Muscle of arm (tissue), 14 donors: ENCODE data around the gene LBHD1. TPM values are rescaled to one million over a fixed set of nuclear protein-coding genes. Genes with fewer than 3 reads are reported as not detected.
"Not testable (repeated sequence)": the region's sequence is repeated elsewhere in the genome, so short reads cannot be mapped to it uniquely, and the experiment has no call there.

Experiments
- DNase-seq: peaks from one replicate; pipeline ENCODE4 v3.0.0-alpha.2; 2013
- long read RNA-seq, 11 donors: transcript quantifications; one replicate each; lab custom pipeline, GENCODE V29; 2026
- polyA plus RNA-seq, 12 donors: library from polyadenylated mRNA; unstranded; fragments of 120-200 nt; gene quantifications; one replicate each; pipeline ENCODE4 v1.2.1, GENCODE V29; 2013; ENCODE audit not compliant: insufficient read length in 12 of 12

The LBHD1 gene
- 1 to 10 TPM in 11 of 12 donors, not detected in 1; 3.3 to 9.5 (median 6.4) TPM for polyA plus RNA-seq
- long read RNA-seq, donor 1, partial matches to known transcripts = 0 of 1 reads
- long read RNA-seq, donor 1, other reads (novel, unspliced or antisense) = 0 of 1 reads
- long read RNA-seq, donor 2, partial matches to known transcripts = 0 of 1 reads
- long read RNA-seq, donor 2, other reads (novel, unspliced or antisense) = 0 of 1 reads
- long read RNA-seq, donor 3 = 0 reads
- long read RNA-seq, donor 4, partial matches to known transcripts = 0 of 21 reads
- long read RNA-seq, donor 4, other reads (novel, unspliced or antisense) = 21 of 21 reads
- long read RNA-seq, donor 5 = 0 reads
- long read RNA-seq, donor 6, partial matches to known transcripts = 0 of 1 reads
- long read RNA-seq, donor 6, other reads (novel, unspliced or antisense) = 0 of 1 reads
- long read RNA-seq, donor 7 = 0 reads
- long read RNA-seq, donor 8, partial matches to known transcripts = 0 of 2 reads
- long read RNA-seq, donor 8, other reads (novel, unspliced or antisense) = 0 of 2 reads
- long read RNA-seq, donor 9, partial matches to known transcripts = 61 of 61 reads
- long read RNA-seq, donor 9, other reads (novel, unspliced or antisense) = 0 of 61 reads
- long read RNA-seq, donor 10, partial matches to known transcripts = 0 of 1 reads
- long read RNA-seq, donor 10, other reads (novel, unspliced or antisense) = 0 of 1 reads
- long read RNA-seq, donor 11 = 0 reads

DNA sequence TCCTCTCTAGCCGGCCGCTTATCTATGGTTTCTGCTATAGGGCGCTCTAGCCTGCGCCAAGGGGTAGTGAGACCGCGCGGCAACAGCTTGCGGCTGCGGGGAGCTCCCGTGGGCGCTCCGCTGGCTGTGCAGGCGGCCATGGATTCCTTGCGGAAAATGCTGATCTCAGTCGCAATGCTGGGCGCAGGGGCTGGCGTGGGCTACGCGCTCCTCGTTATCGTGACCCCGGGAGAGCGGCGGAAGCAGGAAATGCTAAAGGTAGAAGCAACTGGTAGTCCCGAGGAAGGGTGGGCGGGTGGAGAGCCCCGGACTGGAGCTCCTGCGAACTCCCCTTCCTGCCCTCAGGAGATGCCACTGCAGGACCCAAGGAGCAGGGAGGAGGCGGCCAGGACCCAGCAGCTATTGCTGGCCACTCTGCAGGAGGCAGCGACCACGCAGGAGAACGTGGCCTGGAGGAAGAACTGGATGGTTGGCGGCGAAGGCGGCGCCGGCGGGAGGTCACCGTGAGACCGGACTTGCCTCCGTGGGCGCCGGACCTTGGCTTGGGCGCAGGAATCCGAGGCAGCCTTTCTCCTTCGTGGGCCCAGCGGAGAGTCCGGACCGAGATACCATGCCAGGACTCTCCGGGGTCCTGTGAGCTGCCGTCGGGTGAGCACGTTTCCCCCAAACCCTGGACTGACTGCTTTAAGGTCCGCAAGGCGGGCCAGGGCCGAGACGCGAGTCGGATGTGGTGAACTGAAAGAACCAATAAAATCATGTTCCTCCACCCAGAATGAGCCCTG lies at the start of gene LBHD1, which contains the start of gene UQCC3:
LBHD1 (minus strand) TSS at position 660 of the 782 bp plus-strand sequence. CDS start 2,236 bp downstream, outside the sequence.
UQCC3 (plus strand) TSS at position 66 of the 782 bp plus-strand sequence; CDS start at position 139, 73 bp downstream.
- peak; percentile 85 for DNase-seq

DNA sequence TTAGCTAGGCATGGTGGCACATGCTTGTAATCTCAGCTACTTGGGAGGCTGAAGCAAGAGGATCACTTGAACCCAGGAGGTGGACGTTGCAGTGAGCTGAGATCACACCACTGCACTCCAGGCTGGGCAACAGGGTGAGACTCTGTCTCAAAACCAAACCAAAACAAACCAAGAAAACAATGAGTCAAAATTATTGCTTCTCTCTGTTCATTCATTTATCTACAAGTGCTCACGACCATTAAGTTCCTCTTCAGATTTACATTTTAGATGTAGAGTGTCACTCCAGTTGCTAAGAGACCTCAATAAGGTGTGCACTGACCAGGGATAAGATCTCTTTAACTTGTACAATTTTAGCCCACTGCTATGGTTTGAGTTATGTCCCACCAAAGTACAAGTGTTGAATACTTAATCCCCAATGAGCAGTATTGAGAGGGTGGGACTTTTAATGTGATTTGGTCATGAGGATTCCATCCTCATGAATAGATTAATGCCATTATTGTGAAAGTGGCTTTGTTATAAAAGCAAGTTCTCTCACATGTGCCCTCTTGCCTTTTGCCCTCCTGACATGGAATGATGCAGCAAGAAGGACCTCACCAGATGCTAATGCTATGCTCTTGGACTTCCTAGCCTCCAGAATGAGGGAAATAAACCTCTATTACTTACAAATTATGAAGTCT lies 47.4 kb upstream of the LBHD1 start:
- no peak for DNase-seq

- no peak for DNase-seq
These were observed 44.7 kb upstream of the LBHD1 start for GRCh38 chr11:62716816-62717215.

- no peak for DNase-seq
These were observed 44.1 kb upstream of the LBHD1 start for GRCh38 chr11:62716206-62716605.

DNA sequence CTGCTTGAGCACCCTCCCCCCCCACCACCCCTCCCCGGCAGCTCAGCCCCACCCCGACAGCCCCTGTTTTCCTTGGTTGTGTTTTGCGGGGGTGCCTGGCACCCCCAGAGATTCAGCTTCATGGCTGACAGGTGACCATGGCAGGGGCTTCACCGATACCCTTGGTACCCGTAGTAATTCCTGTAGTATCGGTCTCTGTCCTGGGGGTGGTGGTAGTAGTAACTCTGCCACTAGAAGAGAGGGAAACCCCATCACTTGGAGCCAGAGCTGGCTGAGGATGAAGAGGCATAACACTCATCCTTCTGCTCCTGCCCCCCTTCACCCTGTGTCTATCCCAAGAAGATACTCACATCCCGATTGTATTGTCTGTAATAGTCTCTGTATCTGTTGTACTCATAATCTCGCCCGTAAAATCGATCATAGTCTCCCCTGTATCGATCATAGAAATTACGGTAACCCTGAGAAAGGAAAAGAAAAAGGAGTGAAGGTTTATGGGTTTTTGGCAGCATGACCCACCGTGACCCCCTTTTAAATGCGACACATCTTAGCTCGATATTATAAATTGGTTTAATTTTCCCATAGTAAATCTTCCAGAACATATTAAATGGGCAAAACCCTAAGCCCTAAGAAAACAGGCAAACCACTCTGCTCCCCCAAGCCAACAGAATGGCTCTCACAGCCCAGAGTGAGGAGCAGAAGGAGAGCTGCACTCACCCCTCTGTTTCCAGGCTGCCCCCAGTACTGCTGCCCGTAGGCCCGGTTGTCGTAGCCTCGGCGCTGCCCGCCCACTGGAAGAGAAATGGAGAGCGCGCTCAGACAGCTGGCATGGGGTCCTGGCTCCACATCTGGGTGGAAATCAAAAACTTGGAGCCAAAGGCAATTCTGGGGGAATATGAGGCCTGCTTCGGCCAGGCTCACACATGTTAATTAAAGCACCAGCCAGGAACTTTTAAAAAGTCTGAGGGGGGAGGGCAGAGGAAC lies 43.4 kb upstream of the LBHD1 start:
- DNase-seq = no peak

- no peak for DNase-seq
These were observed 41.3 kb upstream of the LBHD1 start for GRCh38 chr11:62713343-62713742.

- DNase-seq = no peak
These were observed 40.8 kb upstream of the LBHD1 start for GRCh38 chr11:62712861-62713260.

DNA sequence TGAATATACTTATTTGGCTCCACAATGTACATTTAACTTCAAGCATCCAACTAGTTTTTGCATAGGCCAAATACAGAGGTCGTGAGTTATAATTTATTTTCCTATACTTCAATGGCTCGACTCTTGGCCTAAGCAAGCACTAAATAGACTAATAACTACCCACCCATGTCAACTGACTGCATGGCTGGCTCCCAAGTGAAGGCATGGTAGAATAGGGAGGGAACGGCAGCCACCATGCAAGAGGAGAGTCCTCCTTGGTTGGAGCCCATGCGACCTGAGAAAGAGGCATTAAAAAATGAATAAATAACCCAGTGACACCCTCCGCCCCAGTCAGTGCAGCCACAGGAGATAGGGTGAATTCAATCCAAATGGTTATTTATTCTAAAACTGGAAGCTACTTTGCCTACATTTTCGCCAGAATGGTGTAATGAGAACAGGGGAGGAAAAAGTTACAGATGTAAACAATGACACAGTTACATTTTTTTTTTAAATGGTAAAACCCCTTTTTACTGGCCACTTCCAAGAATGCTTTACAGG lies 40.3 kb upstream of the LBHD1 start:
- DNase-seq = no peak

DNA sequence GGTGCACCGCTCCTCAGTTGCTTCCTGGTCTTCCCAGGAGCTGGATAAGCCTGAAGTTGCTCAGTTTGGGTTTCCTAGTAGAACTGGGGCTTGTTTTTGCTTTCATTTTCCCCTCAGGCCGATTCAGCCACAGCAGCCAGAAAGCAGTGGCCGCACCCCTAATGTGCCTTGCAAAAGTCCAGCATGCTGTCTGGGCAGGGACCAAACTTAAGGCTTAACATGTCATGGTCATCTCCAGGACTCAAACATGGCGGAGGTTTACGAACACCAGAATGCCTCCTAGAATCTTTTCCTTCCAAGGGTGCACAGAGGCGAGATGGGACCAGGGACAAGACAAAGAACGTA lies 37.9 kb upstream of the LBHD1 start:
- no peak for DNase-seq

DNA sequence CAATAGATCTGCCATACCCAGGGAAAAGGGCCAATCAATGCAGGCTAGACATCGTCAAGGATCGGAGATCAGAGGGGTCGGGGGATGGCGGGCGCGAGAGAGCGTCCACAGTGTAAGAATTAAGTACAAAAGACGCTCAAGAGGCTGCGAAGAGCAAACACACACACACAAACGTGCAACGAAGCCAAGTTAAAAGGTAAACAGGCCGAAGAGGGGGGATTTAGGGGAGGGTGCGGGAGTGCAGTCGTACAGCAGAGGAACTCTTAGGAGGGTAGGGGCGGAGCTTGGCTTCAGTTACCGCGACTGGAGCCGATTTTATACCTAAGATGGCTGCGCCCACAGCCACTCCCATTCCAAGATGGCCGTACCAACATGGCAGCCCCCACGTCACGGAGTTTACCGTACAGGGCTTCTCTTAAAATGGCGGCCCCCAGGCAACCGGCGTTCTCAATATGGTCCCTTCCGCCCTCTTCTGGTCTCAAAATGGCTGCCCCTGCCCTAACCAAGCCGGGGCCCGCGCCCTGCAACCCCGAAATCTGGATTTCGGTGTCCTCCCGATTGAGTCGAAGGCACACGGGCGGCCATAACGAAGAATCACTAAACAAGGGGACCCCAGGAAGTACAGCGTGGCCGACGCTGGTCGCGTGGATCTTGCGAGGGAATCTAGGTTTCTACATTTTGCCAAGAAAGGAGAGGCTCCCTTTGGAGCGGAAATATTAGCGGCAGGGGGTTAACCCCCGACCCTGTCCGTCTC lies 37.4 kb upstream of the LBHD1 start:
- peak; percentile 99 for DNase-seq

DNA sequence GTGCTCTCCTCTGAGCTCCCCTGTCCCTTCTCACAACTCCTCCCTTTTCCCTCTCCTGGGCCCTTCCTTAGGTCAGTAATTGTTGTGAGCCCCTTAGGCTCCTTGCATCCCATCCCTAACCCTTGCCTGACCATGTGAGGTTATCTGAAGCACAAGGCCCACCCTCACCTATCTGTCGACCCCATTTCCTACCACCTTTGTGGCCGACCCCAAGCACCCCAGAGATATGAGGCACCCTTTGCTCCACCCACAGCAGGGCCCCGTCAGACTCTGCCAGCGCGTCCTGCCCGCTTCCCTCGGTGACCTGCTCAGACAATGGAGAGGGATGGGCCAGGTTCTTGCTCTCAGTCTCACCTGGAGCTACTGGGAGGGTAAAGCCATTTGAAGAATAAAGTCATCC lies 36.7 kb upstream of the LBHD1 start:
- no peak for DNase-seq

GRCh38 chr11:62708392-62708791 lies 36.3 kb upstream of the LBHD1 start:
- DNase-seq = no peak

GRCh38 chr11:62707277-62707861 lies 35.3 kb upstream of the LBHD1 start, which contains the start of the genes BSCL2 and GNG3:
Gene BSCL2 (minus strand): TSS chr11:62707424. CDS start chr11:62707195, 229 bp downstream.
Gene GNG3 (plus strand): TSS chr11:62707676. CDS start chr11:62708296, 620 bp downstream.
- DNase-seq = no peak

- DNase-seq = no peak
These were observed 34.8 kb upstream of the LBHD1 start for GRCh38 chr11:62706850-62707247.

DNA sequence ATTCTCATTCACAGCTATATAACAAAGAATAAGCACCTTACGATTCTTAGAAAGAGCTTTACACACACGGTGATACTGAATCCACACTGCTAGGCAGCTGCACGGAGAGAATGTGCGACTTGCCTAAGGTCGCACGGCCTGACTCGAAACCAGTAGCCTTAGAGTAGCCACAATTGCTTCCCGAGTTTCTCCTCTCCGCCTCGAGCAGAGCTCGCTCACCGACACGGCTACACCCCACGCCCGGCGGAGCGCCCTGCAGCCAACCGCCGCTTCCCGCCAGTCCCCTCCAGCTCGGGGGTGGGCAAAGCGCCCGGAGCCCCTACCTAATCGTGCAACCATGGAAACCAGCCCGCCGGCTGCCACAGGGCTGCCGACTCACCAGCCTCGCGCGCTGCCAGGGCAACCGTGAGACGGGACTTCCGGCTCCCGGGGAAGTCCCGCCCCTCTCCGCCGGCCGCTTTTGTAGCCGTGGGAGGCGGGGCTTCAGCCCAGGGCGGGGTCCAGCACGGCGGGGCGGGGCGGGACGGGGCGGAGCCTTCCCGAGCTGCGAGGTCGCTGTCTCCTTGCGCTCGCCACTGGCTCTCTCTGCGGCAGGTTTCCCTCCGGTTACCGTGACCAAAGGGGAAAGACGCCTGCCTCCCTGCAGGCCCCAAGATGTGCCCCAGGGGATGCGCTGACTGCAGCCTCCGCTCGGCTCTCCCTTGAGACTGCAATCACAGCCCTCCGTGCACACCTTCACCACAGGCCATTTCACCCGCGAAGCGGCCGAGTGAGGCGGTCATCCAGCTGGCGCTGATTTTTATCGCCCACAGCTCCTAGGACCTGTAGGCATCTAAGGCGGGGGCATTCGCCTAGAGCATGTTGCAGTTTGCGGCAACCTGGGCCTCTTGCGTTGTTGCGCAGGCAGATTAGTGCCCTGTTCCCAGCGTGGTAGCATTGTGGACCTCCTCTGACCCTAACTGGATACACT lies 34.1 kb upstream of the LBHD1 start:
- peak; percentile 90 for DNase-seq

DNA sequence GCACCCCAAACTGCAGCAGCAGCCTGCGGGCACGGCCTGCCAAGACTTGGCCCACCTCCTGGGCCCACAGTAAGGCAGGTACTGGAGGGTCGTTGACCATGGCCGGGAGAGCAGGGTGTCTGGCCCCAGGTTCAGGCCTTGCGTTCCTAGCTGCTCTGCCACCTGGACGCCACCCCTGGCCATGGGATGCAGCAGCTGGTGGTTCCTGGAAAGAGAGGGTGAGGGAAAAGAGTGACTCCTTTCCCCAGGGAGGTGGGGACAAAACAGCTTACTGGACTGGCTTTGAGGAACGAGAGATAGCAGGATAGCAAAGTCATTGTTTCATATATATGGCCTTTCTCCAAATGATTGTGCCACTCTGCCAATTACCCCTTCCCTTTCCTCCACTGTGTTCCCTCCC lies 33.3 kb upstream of the LBHD1 start:
- DNase-seq = no peak

GRCh38 chr11:62703921-62704320 lies 31.9 kb upstream of the LBHD1 start:
- DNase-seq = not testable (repeated sequence)
